Suprapubic skin (tissue), 4 donors: Measurements from ENCODE around the gene MALRD1.

Experiments used
- EP300 ChIP-seq: sonication (generic); formaldehyde crosslinking; IDR thresholded peaks from one replicate; pipeline ENCODE4 v1.6.1; 2017; ENCODE audit warnings: antibody characterized with exemption
- POLR2AphosphoS5 ChIP-seq, 3 donors: sonication (generic); formaldehyde crosslinking; IDR thresholded peaks; one replicate each; pipeline ENCODE4 v1.6.1; 2017; ENCODE audit warnings: antibody characterized with exemption in 3 of 3
- TF ChIP-seq, protein P1 (sequence below), 2 donors: fragments of 200-600 bp in 1 of 2; fragments of 450-650 bp in 1 of 2; sonication (generic) in 1 of 2; IDR thresholded peaks; one replicate each; pipeline ENCODE4 v1.5.1; 2016 to 2019; ENCODE audit warnings: antibody characterized with exemption in 2 of 2, mild to moderate bottlenecking in 1 of 2, moderate library complexity in 1 of 2

DNA sequence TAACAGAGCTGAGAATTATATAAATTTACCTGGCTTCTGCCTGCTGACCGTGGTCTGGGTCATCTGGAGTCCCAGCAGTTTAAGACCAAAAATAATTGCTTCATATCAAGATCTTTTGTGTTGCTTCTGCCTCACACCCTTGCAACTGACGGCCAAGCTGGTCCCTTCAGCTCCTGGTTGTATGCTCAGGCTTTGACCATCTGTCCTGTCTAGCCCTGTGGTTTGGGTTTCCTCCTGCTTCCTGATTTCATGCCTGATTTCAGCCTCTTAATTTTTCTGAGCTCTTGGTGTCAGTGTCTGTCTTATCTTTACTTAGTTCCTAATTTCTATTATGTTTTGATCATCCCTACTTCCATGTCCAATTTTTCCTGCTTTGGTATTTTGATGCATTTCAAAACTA is 679.8 kb downstream of the MALRD1 start:
- no peak for TF ChIP-seq POLR2AphosphoS5 (IDR thresholded peaks at IDR 0.05)
- TF ChIP-seq, protein P1, sequence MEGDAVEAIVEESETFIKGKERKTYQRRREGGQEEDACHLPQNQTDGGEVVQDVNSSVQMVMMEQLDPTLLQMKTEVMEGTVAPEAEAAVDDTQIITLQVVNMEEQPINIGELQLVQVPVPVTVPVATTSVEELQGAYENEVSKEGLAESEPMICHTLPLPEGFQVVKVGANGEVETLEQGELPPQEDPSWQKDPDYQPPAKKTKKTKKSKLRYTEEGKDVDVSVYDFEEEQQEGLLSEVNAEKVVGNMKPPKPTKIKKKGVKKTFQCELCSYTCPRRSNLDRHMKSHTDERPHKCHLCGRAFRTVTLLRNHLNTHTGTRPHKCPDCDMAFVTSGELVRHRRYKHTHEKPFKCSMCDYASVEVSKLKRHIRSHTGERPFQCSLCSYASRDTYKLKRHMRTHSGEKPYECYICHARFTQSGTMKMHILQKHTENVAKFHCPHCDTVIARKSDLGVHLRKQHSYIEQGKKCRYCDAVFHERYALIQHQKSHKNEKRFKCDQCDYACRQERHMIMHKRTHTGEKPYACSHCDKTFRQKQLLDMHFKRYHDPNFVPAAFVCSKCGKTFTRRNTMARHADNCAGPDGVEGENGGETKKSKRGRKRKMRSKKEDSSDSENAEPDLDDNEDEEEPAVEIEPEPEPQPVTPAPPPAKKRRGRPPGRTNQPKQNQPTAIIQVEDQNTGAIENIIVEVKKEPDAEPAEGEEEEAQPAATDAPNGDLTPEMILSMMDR (IDR thresholded peaks at IDR 0.05): no peak
- no peak for TF ChIP-seq EP300
